CD14-positive monocyte (primary cell): Measurements from ENCODE around the gene SCOC. TPM values are rescaled to one million over a fixed set of nuclear protein-coding genes. Genes with fewer than 3 reads are reported as not detected.
"Not testable (repeated sequence)": the region's sequence is repeated elsewhere in the genome, so short reads cannot be mapped to it uniquely, and the experiment has no call there.

Source experiments
- DNase-seq, 3 donors: peaks; one replicate each; pipeline ENCODE4 v3.0.0-alpha.2; 2011 to 2022
- H2AFZ ChIP-seq: 2 replicates; pipeline ENCODE4 v1.6.0; 2012; ENCODE audit warnings: mild to moderate bottlenecking, low read depth, low read length, inconsistent platforms; ENCODE audit not compliant: insufficient read depth, poor library complexity, severe bottlenecking
- H3K27ac ChIP-seq, 2 donors: 1 replicate in 1 of 2; 2 replicates in 1 of 2; pipeline ENCODE4 v1.5.1; 2012 to 2013; ENCODE audit warnings: low read length in 2 of 2, control low read depth in 1 of 2, inconsistent platforms in 1 of 2, low read depth in 1 of 2, mild to moderate bottlenecking in 1 of 2
- H3K27me3 ChIP-seq, 2 donors: one replicate each; pipeline versions ENCODE4 v1.6.0 to v1.6.1; 2011 to 2013; ENCODE audit warnings: low read length in 2 of 2; ENCODE audit not compliant: control insufficient read depth in 2 of 2, insufficient read depth in 2 of 2
- H3K36me3 ChIP-seq, 2 donors: replicated peaks in 1 of 2; 1 replicate in 1 of 2; 2 replicates in 1 of 2; pipeline versions ENCODE4 v1.5.1 to v1.6.1; 2012 to 2013; ENCODE audit warnings: low read length in 2 of 2, control low read depth in 1 of 2, inconsistent platforms in 1 of 2, mild to moderate bottlenecking in 1 of 2; ENCODE audit not compliant: insufficient read depth in 2 of 2, control insufficient read depth in 1 of 2
- H3K4me1 ChIP-seq, 2 donors: 1 replicate in 1 of 2; 2 replicates in 1 of 2; pipeline versions ENCODE4 v1.5.1 to v1.6.1; 2012 to 2013; ENCODE audit warnings: low read length in 2 of 2, control low read depth in 1 of 2, inconsistent platforms in 1 of 2, mild to moderate bottlenecking in 1 of 2, moderate library complexity in 1 of 2; ENCODE audit not compliant: insufficient read depth in 2 of 2, control insufficient read depth in 1 of 2
- H3K4me2 ChIP-seq: replicated peaks from 2 replicates; pipeline ENCODE3; 2012; ENCODE audit warnings: low read length, moderate library complexity, mild to moderate bottlenecking; ENCODE audit not compliant: poor library complexity, severe bottlenecking; ENCODE audit errors: extremely low read depth
- H3K4me3 ChIP-seq, 3 experiments: fragments of 200-600 bp in 1 of 3; sonication (generic) in 1 of 3; replicated peaks in 1 of 3; 1 replicate in 2 of 3; 2 replicates in 1 of 3; pipeline ENCODE4 v1.5.1; 2011 to 2013; ENCODE audit warnings: low read length in 3 of 3, mild to moderate bottlenecking in 3 of 3, control low read depth in 2 of 3, low read depth in 2 of 3, inconsistent platforms in 1 of 3, moderate library complexity in 1 of 3
- H3K79me2 ChIP-seq: 2 replicates; pipeline ENCODE4 v1.6.0; 2012; ENCODE audit warnings: mild to moderate bottlenecking, control low read depth, inconsistent platforms, low read length, moderate library complexity; ENCODE audit not compliant: insufficient read depth
- H3K9ac ChIP-seq: 2 replicates; pipeline ENCODE4 v1.6.0; 2017; ENCODE audit warnings: low read length, mild to moderate bottlenecking; ENCODE audit not compliant: insufficient read depth, poor library complexity, severe bottlenecking
- H3K9me3 ChIP-seq, 2 donors: replicated peaks in 1 of 2; 1 replicate in 1 of 2; 2 replicates in 1 of 2; pipeline versions ENCODE4 v1.5.1 to v1.6.1; 2012 to 2013; ENCODE audit warnings: low read length in 2 of 2, control low read depth in 1 of 2; ENCODE audit not compliant: control insufficient read depth in 1 of 2, insufficient read depth in 1 of 2
- H4K20me1 ChIP-seq: 2 replicates; pipeline ENCODE4 v1.6.0; 2012; ENCODE audit warnings: mild to moderate bottlenecking, low read length, control low read depth, moderate library complexity; ENCODE audit not compliant: insufficient read depth
- H3K27ac Mint-ChIP-seq, 7 donors: one replicate each; pipeline ENCODE4 v1.8.0; 2020; ENCODE audit warnings: mild to moderate bottlenecking in 7 of 7, mixed read lengths in 7 of 7, moderate library complexity in 6 of 7, inconsistent platforms in 2 of 7
- H3K27me3 Mint-ChIP-seq, 3 donors: one replicate each; pipeline ENCODE4 v1.8.0; 2021 to 2022; ENCODE audit warnings: low read depth in 3 of 3, mild to moderate bottlenecking in 3 of 3, mixed read lengths in 3 of 3, moderate library complexity in 3 of 3, inconsistent platforms in 1 of 3
- H3K36me3 Mint-ChIP-seq, 2 donors: one replicate each; pipeline ENCODE4 v1.8.0; 2020; ENCODE audit warnings: mixed read lengths in 2 of 2, inconsistent platforms in 1 of 2, mild to moderate bottlenecking in 1 of 2
- H3K4me1 Mint-ChIP-seq: one replicate; pipeline ENCODE4 v1.8.0; 2020; ENCODE audit warnings: mild to moderate bottlenecking, mixed read lengths
- H3K4me3 Mint-ChIP-seq, 2 donors: one replicate each; pipeline ENCODE4 v1.8.0; 2020; ENCODE audit warnings: mild to moderate bottlenecking in 2 of 2, mixed read lengths in 2 of 2, moderate library complexity in 1 of 2
- H3K9me3 Mint-ChIP-seq, 7 donors: one replicate each; pipeline ENCODE4 v1.8.0; 2020 to 2022; ENCODE audit warnings: mixed read lengths in 7 of 7, mild to moderate bottlenecking in 6 of 7, moderate library complexity in 6 of 7, inconsistent platforms in 2 of 7
- WGBS: methylation state at CpG from one replicate; pipeline ENCODE4 v1.1.5; 2013; ENCODE audit warnings: missing lambda C conversion rate; ENCODE audit not compliant: insufficient coverage; 5-methylcytosine and 5-hydroxymethylcytosine counted together
- intact Hi-C, 2 donors: fragments of 100-400 bp; cut with micrococcal nuclease; formaldehyde crosslinking; loops; one replicate each; pipeline versions ENCODE4 v1.15.0 to v1.15.1; 2023
- polyA plus RNA-seq, 3 donors: library from polyadenylated mRNA; depleted of rRNA in 1 of 3; unstranded in 2 of 3; stranded (reverse) in 1 of 3; fragments of 300-500 nt in 2 of 3; fragments of >200 nt in 1 of 3; fragmentation: Illumina TruSeq in 2 of 3; gene quantifications; 1 replicate in 2 of 3; 2 replicates in 1 of 3; pipeline ENCODE4 v1.2.3, GENCODE V29; 2012 to 2021
- TF ChIP-seq, protein P1 (sequence below): fragments of 200-600 bp; IDR thresholded peaks from one replicate; pipeline ENCODE4 v1.8.0; 2022; ENCODE audit warnings: antibody characterized with exemption, mild to moderate bottlenecking

The SCOC gene
- polyA plus RNA-seq, 3 donors = 5.3 to 22.6 (median 21.2) TPM

- no peaks in the 10 kb centered on the region for H3K79me2 ChIP-seq
- H3K4me2 ChIP-seq = no peak overlapping the region
- Mint-ChIP-seq H3K36me3 (no peaks in the 10 kb centered on the region), H3K9me3 (no peaks in the 10 kb centered on the region), H3K27me3 (no peaks in the 10 kb centered on the region), H3K4me3 (no peak overlapping the region), H3K4me1 (no peaks in the 10 kb centered on the region), H3K27ac (no peak overlapping the region)
- H3K27ac ChIP-seq = no peak overlapping the region
- intact Hi-C loops = no loop called here
- no peaks in the 10 kb centered on the region for H4K20me1 ChIP-seq
- H3K27me3 ChIP-seq = no peaks in the 10 kb centered on the region
- H3K9ac ChIP-seq = no peak overlapping the region
- no peaks in the 10 kb centered on the region for H3K36me3 ChIP-seq
- no peaks in the 10 kb centered on the region for H3K4me1 ChIP-seq
- TF ChIP-seq, protein P1, sequence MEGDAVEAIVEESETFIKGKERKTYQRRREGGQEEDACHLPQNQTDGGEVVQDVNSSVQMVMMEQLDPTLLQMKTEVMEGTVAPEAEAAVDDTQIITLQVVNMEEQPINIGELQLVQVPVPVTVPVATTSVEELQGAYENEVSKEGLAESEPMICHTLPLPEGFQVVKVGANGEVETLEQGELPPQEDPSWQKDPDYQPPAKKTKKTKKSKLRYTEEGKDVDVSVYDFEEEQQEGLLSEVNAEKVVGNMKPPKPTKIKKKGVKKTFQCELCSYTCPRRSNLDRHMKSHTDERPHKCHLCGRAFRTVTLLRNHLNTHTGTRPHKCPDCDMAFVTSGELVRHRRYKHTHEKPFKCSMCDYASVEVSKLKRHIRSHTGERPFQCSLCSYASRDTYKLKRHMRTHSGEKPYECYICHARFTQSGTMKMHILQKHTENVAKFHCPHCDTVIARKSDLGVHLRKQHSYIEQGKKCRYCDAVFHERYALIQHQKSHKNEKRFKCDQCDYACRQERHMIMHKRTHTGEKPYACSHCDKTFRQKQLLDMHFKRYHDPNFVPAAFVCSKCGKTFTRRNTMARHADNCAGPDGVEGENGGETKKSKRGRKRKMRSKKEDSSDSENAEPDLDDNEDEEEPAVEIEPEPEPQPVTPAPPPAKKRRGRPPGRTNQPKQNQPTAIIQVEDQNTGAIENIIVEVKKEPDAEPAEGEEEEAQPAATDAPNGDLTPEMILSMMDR = no peak
- no peak for DNase-seq
- H3K4me3 ChIP-seq = no peak overlapping the region
- no peak overlapping the region for H2AFZ ChIP-seq
- no peaks in the 10 kb centered on the region for H3K9me3 ChIP-seq
Observed at GRCh38 chr4:140406292-140406691, 32.8 kb downstream of the SCOC start.

- Histone ChIP-seq H3K27me3 (no peaks in the 10 kb centered on the region), H3K36me3 (no peaks in the 10 kb centered on the region), H3K79me2 (no peaks in the 10 kb centered on the region), H3K9me3 (no peaks in the 10 kb centered on the region), H4K20me1 (no peaks in the 10 kb centered on the region), H3K9ac (no peak overlapping the region), H2AFZ (no peak overlapping the region), H3K27ac (no peak overlapping the region), H3K4me3 (no peak overlapping the region), H3K4me2 (no peak overlapping the region), H3K4me1 (no peaks in the 10 kb centered on the region)
- DNase-seq = no peak
- Mint-ChIP-seq H3K4me3 (no peak overlapping the region), H3K36me3 (peaks cover 0 to 2% of the 10 kb centered on the region in 2 donors), H3K27ac (no peak overlapping the region), H3K9me3 (peaks cover 0 to 6% (median 3%) of the 10 kb centered on the region in 7 donors), H3K27me3 (no peaks in the 10 kb centered on the region), H3K4me1 (no peaks in the 10 kb centered on the region)
- TF ChIP-seq, protein P1 = no peak
- WGBS = no CpG with 5 or more reads among the region's 1 CpG
- intact Hi-C loops = no loop called here
Observed at GRCh38 chr4:140408974-140409373, 35.5 kb downstream of the SCOC start.

DNA sequence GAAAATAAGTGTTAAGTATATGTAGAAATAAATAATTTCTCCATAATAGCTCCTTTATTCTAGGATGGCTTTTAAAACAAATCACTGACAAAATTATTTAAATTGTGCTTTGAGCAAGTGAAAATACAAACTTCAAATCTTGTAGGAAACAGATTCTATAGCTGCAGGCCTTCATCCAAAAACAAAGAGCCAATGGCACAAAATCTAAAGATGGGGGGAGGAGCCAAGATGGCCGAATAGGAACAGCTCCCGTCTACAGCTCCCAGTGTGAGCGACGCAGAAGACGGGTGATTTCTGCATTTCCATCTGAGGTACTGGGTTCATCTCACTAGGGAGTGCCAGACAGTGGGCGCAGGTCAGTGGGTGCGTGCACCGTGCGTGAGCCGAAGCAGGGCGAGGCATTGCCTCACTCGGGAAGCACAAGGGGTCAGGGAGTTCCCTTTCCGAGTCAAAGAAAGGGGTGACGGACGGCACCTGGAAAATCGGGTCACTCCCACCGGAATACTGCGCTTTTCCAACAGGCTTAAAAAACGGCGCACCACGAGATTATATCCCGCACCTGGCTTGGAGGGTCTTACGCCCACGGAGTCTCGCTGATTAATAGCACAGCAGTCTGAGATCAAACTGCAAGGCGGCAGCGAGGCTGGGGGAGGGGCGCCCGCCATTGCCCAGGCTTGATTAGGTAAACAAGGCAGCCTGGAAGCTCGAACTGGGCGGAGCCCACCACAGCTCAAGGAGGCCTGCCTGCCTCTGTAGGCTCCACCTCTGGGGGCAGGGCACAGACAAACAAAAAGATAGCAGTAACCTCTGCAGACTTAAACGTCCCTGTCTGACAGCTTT lies 39.9 kb downstream of the SCOC start:
- H3K36me3 ChIP-seq, H3K4me1 ChIP-seq, H3K4me1 Mint-ChIP-seq, H3K27ac ChIP-seq, H3K4me3 ChIP-seq, H3K4me3 Mint-ChIP-seq, H3K9ac ChIP-seq, DNase-seq, H2AFZ ChIP-seq, H3K9me3 Mint-ChIP-seq, H3K9me3 ChIP-seq, H3K36me3 Mint-ChIP-seq, H3K27ac Mint-ChIP-seq, intact Hi-C loops, H3K79me2 ChIP-seq, H3K27me3 ChIP-seq, H3K4me2 ChIP-seq, H3K27me3 Mint-ChIP-seq, H4K20me1 ChIP-seq: not testable (repeated sequence)
- WGBS = 96% methylated on average over 14 of the region's 32 CpGs
